NT2/D1 (cell line): ENCODE results near the gene PRSS48.

ENCODE experiments used
- SUZ12 ChIP-seq: IDR thresholded peaks from 2 replicates; pipeline ENCODE4 v1.6.1; 2011; ENCODE audit not compliant: insufficient read length, insufficient read depth; ENCODE audit errors: extremely low read depth
- YY1 ChIP-seq: IDR thresholded peaks from 2 replicates; pipeline ENCODE4 v1.6.1; 2011; ENCODE audit not compliant: insufficient read length, insufficient read depth
- ZNF274 ChIP-seq: IDR thresholded peaks from 2 replicates; pipeline ENCODE4 v1.6.1; 2011; ENCODE audit warnings: mild to moderate bottlenecking, low read depth, low read length

- TF ChIP-seq ZNF274 (no peak), SUZ12 (no peak), YY1 (no peak)
Measured at GRCh38 chr4:151246742-151247141, 30.2 kb upstream of the PRSS48 start.
